Inflammatory macrophage treated with lipopolysaccharide for 1 hour (primary cell): ENCODE measurements around the gene PTPRD.

Source experiments
- DNase-seq, 2 donors: peaks; one replicate each; pipeline ENCODE4 v3.0.0-alpha.2; 2020 to 2022

The PTPRD gene

DNA sequence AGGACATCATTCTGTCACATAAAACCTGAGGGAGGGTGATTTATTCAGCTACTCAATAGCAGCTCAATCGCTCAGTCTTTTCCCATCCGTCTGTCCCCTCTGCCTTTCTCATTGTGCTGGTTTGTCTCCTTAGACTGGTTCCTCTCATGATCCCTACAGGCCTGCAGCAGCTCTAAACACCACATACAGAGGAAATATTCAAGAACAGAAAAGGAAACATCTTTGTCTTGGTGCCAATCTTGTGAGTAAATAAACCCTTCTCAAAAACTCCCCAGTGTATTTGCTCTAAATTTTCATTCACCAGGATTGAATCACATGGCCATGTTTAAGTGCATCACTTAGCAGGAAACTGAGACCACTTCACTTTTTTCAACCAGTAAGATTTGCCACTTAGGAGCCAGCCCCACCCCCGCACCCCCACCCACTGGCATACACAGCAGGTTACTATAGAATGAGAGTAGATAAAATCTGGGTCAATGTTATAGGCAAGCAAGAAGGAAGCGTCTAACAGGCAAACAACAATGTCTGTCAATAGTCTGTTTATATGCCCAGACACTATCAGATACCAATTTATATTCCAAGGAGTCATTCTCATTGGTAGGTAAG, 1917.7 kb downstream of the PTPRD start:
- no peak for DNase-seq

DNA sequence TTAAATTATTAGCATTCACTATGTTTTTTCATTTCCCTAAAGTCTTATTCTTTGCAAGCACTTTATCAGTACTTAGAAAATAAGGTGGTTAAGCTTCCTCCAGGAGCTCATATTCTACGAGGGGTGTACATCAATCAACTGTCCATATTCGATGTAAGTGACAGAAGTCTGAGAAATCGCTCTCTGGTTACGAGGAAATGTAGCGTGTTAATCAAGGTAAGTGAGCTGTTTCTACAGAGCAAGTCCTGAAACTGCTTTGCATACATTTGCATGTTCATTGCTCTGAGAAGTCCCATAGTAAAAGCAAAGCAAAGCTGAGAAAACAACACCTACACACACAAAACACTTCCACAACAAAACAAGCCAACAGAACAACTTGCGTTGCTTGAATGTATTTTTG, 1919.3 kb downstream of the PTPRD start:
- no peak for DNase-seq

DNA sequence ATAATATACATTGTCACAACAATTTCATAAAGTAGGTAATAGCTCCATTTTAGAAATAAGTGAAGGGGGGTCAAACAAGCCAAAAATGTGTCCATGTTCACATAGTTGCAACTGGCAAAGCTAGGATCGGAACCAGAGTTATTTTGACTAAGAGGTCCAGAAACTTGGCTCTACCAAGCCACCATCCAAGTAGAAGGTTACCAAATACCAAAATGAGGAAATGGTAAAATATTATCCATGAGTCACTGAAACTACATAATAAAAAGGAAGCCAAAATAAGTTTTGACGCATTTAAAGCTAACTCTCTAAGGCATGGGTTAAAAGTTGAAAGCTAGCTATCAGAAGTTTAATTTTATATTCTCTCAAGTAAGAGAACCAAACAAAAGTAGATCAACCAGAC, 1926.3 kb downstream of the PTPRD start:
- DNase-seq, result peak; percentile 31 to 48

DNA sequence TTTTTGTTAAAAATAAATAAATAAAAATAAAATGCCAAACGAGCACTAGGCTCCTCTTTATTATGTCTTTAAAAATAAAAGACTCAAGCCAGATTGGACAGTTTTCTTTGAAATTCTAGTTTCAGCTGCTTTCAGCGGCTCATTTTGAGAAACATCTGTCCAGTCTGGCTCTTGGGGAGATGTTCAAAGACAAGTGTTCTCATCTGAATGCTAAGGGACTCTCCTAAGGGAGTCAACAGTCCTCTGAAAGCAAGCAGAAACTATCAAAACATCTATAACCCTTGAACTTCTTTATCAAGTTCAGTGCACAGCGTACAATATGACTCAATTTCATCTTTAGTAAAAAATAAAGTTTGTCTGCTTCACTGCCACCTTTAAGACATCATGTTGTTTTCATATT, 1927.0 kb downstream of the PTPRD start:
- no peak for DNase-seq

DNA sequence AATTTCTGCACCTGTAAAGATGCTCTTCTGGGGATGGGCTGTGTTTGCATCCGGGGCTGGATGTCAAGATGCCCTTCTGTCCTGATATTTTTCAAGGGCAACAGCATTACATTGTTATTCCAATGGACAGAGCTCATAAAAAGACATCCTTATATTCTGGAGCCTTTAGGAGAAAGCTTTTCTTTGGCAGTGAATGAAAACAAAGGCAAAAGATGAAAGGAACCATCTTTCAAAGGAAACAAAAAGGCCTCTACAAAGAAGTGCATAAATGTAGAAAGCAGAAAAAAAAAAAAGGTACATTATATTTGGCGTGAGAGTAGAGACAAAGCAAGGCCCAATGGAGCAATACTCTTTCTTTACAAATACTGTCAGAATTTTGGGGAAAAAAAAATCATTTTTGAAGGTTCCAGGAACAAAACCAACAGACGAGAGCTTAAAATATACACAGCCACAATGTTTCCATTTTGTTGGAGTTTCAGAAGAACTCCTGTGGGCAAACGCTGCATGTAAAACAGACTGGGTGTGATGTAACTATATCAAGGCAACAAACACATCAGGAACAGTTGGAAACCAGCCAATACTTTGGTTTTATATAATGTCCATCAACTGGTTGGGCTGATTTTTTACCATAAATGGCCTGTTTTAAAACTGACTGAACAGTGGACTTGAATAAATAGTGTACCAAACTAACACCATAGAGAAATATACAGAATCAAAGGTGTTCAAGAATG, 1927.7 kb downstream of the PTPRD start:
- DNase-seq, result no peak

DNA sequence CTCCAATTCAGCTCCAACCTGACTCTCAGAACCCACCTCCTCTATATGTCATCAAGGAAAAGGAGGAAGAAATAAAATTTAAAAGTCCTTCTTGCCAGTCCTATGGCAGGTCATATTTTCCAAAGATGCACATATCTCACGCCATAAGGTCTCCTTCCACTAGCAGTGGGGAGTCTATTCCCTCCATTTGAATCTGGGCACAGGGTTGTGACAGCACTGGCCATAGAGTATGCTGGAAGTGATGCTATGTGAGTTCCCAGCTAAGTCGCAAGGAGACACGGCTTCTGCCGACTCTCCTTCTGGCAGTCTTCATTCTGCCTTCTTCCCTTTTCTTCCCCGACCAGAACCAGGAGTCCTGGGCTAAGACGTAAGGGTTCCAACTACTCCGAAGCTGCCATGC, 1929.3 kb downstream of the PTPRD start:
- DNase-seq, result no peak

DNA sequence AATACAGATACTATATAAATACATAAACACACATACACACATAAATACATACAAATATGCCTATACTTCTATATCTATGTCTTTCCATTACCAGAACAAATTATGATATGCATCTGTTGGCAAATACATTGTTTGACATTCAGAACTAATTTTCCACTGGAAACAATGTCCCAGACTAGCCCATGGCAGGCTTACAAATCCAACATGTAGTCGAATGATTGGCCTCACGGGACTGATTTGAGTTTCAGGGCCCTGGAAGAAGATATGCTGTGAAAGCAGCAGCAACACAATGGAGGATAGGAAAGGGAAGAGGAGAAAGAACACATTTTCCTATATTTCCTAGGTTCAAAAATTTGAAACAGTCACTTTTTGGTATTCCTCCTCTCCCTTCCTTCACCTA, 1932.1 kb downstream of the PTPRD start:
- no peak for DNase-seq

DNA sequence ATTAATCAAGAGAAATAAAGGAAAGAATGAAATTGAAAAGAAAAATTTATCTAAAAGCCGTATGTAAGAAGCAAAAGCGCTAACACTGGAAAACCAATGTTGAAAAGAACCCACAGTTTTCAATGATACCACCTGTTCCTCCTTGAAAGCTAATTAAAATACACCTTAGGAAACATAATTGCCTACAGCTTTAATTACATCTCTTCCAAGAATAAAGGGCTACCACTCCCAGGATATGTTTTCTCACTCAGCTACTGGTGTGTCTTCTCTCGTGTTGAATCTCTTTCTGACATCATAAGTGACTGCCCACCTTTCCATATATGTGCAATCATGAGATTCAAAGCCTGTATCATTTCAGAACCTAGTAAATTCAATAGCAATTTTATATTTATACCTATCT, 1932.6 kb downstream of the PTPRD start:
- no peak for DNase-seq

DNA sequence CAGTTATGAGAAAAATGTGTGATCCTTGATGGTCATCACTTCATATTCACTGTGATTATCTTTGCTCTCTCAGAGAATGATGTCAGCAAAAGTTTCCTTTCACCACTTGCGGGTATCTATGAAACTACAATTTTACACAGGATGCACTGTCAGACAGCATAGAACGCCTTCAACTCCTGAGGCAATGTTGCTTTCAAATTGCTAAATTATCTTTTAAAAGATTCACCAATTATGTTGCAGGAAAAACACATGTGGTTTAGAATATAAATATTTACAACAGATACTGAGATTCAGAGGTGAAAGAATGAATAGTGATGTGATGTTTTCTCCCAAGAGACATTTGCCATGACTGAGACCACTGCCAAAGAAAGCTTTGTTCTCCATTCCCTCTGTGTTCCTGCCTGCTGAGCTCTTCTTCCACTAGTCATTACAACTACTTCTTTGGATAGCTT, 1933.4 kb downstream of the PTPRD start:
- DNase-seq, result no peak

DNA sequence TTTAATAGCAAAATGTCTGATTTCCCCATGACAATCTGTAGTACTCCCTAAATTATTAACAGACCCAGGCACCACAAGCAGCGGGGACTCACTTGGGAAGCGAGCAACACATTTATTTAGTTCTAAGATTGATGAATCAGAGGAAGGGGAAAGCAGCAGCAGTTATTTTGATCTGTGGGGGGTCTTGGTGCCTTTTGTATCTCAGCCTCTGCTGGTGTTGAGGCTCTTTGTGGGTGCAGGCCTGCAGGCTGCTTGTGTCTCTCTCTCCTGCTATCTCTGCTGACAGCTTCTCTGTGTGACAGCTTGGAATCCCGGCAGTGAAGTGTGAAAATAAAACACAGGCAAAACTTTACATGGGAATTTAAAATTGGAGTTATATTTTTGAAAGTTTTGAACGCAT, 1935.1 kb downstream of the PTPRD start:
- DNase-seq, result no peak

DNA sequence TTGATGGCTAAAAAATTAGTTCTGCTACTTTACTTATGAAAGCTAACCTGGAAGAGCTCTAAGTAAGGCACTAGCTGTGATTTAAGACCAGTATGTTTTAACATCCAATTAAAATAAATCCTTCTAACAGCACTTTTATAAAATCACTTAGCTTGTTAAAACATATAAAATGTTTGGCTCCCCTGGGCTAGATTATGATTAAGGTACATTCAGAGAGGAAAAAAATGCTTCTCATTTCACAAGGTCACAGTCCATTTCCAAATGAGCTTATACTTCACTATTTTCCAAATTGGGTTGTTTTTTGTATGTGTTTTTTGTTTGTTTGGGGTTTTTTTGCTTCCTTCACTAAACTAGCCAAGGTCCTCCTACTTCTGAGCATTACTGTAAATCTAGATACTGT, 1938.3 kb downstream of the PTPRD start:
- DNase-seq, result no peak

DNA sequence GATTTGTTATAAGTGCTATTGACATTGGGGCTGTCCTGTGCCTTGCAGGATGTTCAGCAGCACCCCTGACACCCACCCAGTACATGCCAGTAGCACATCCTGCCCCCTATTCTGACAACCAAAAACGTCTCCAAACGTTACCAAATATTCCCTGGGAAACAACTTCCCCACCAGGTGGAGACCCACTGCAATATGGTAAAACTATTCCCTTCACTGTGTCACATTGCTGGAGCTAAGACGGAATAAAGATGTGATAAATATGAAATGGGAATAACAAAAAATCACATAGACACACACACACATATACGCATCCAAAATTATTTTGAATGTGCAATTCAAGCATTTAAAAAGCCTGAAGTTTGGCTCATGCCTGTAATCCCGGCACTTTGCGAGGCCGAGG, 1939.0 kb downstream of the PTPRD start:
- no peak for DNase-seq

DNA sequence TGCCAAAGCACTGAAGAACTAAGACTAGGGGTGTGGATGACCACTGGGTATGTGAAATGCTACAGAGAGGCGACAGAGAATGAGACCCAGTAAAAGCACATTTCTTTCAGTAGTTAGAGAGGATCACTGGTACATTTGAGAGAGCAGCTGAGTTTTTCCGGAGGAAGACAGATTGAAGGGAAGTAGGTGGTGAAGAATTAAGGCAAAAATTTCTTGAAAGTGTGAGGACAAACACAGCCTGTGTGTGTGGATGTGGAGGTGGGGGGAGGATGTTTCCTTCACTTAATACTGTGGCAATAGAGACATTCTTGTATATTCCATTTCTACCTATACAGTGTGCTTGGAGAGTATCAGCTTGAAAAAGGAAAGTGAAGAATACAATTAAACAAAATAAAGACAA, 1942.1 kb downstream of the PTPRD start:
- DNase-seq, result no peak

DNA sequence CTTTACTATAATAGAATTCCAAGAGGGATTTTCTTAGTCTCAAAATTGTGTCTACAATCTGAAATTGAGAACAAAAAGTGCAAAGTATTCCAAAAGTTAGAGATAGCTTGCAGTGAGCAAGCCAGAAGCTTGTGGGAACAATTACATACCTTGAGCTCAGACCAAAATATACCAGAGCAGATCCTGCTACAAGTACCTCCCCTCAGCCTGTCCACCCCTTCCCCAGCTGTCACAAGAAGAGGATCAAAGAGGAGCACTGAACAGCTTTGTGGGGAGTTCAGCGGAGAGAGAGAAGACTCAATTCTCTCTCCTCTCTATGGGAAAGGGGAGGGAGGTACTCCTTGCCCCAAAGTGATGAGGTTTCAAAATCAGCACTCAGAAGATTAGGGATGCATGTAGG, 1944.1 kb downstream of the PTPRD start:
- DNase-seq, result no peak

DNA sequence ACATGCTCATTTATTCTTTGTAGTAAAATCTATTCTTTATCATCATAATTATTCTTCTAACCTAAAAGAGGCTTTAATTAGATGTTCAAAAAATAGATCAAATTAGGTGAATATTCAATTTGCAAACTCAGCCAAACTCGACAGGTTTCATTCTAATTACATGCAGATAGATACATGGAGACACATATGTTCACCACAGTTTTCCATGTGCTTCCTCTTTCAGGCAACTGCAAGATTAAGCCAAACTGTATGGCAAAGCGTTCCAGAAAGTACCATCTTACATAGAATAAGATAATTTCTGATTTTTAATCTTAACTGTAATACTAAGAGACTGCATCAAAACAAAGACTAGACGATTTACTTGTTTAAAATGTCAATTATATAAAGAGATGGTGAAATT, 1944.6 kb downstream of the PTPRD start:
- no peak for DNase-seq

DNA sequence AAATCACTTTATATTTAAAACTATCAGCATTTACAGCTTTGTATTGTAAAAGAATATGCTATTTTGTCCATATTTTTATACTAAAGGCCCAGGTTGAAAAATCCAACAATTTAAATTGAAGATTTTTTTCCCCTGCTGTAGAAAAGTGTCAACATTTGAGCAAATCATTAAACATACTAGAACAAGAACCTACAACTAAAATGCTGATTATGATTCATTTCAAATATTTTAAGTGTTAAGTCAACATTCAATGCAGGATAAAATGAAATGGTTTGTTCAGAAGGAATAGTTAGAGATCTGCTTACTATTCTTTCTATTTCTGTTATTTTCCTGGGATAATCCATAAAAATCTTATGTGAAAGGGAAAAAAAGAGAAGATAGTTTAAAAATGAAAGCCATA, 1946.7 kb downstream of the PTPRD start:
- no peak for DNase-seq

DNA sequence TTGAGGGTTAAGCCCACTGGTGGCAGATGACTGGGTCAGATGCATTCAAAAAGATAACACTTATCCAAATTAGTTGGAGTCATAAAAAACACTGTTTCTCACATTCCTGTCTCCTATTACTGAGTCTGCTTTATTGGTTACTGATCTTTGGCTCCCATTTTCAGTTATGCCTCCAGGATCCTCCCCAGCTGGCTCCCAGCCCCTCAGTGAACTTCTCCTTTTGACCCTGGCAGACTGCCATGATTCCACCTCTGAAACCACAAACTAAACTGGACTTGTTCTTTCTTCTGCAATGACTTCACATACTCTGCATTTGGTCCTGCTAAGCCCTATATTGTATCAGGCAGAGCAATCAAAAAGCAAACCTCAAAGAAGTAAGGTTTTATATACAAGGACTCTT, 1952.4 kb downstream of the PTPRD start:
- DNase-seq, result peak; percentile 27 to 65

DNA sequence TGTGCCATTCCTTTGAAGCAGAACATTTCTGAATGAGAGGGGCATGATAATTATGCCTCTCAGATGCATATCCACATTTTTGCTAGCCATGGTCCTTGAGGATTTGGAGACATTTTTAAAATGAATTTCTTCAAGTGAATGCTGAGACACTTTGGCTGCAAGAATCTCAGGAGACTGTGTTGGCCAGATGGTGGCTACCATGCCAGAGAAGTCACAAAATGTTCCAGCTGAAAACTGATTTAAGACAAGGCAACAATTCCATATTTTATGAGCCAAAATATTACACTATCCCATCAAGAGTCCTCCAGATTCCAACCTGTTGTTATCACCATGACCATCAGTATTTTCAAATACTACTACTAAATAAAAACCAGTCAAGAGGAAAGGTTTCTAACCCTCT, 1953.7 kb downstream of the PTPRD start:
- no peak for DNase-seq

DNA sequence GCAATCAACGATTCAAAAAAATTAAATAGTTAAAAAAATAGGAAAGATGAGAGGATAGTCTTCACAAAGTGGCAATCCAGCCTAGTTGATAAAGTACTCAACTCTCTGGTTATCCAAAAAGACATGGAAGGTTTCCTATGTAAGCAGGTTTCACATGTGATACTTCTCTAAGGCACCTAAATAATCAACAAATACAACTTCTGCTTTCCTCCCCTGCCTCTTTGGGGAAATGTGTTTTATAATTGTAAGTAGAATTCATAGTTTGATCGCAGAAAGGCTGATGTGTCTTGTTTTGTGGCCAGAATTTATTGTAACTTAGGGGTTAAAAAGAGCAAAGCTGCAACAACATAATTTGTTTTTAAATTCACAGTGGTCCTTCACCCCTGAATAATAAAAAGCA, 1957.7 kb downstream of the PTPRD start:
- no peak for DNase-seq

DNA sequence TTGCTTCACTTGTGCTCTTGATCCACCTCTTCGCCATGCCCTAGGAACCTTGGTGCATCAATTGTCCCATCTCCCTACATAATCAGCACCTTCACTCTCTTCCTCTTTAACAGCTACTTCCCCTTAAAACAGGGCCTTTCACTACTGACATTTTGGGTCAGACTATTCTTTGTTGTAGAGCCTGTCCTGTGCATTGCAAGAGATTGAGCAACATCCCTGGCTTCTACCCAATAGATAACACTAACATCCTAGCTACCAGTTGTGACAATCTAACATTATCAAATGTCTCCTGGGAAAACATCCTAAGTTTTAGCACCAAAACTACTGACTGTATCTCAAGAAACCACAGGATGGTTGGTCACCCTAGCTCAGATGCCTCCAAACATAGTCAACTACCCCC, 1958.9 kb downstream of the PTPRD start:
- peak in 1 of 2 donors; percentile 7 for DNase-seq

DNA sequence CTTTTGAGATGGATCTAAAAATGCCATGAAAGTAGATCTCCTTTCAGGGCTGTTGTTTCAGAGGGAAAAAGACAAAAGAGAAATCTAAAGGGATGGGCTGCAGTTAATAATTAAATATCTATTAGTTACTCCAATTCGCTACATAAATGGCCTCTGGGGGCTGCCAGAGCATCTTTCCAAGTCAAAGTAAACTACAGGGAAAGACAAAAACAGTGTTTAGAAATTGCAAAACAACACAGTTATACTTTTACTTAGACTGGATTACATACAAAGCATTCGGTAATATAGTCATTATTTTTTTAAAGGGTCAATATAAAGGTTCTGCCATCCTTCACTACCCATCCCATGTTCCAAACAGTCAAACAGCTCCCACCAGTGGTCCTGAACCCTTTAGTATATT, 1959.7 kb downstream of the PTPRD start:
- no peak for DNase-seq

DNA sequence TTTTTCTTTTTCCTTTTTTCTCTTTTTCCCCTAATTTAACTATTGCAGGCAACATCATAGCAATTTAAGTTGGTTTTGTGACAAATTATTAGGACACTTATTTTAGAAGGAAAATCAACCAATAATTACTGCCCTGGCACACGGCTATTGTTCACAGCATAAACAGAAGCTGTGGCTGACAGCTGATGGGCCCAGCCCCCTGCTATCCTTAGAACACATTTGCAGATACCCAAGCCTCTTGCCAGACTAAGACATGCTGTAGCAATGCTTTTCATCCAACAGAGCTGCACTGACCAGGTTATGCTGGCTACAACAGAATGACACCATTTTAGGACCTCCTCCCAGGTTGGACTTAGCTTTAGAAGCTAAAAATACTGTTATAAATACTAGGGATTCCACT, 1960.5 kb downstream of the PTPRD start:
- DNase-seq, result no peak

DNA sequence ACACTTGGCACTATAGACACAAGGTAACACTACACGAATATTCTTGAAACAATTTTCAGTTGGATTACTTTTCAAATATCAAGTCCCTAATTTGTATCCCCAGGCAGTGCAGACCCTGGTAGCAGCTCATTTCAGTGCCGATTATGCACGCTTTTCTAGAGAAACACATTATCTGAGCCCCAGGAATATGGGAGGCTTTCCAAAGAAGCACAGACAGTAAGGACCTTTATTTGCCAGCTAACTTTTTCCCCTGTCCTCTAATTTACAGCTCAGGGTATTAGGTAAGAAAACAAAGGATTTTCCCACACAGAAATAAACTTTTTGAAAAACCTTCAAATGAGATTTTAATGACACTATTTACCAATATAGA, 1961.0 kb downstream of the PTPRD start:
- no peak for DNase-seq

DNA sequence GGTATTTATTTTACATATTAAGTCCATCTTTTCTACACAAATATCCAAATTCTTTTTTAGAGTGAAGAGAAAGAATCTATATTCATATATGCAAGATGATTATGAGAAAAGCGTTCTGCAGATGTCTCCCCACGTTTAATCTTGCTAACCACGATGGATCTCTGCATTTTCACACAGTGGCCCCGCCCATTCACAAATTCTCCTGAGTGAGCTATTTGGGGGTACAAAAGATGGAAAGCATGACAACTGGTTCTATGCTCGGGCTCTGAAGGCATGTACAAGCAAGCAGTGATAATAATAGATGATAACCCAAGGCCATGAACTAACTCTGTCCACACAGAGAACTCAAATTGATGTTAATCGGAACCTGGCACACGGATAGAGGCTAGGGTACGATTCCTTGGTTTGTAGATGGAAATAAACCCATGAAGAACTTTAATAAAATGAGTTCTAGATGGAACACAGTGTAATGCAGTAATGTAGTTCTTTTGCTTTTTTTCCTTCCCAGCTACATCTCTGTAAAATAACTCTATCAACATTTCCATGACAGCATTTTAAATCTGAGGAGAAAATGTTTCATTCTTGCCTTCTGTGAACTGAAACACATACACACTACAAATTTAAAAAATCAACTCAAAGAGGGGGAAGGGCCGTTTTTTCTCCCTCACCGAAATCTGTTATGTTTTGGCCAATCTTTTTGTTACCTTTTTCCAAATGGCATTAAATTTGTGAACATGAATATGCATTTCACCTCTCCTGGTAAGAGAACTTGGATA, 1961.5 kb downstream of the PTPRD start:
- no peak for DNase-seq
